Fibroblast of pulmonary artery (primary cell): ENCODE measurements around the gene PRKCE.

Source experiments
- DNase-seq: peaks from one replicate; pipeline ENCODE4 v3.0.0-alpha.2; 2010; ENCODE audit warnings: low read depth
- H3K4me3 ChIP-seq: replicated peaks from 2 replicates; pipeline ENCODE4 v1.5.1; 2011; ENCODE audit warnings: low read depth, mild to moderate bottlenecking, control low read depth, low read length, moderate library complexity
- CTCF ChIP-seq: IDR thresholded peaks from 2 replicates; pipeline ENCODE4 v1.5.1; 2011; ENCODE audit warnings: mild to moderate bottlenecking, control low read depth, low read length, inconsistent platforms; ENCODE audit errors: missing control alignments

Gene PRKCE

GRCh38 chr2:46120792-46121555, 469.5 kb downstream of the PRKCE start:
- TF ChIP-seq CTCF = no peak
- H3K4me3 ChIP-seq = no peak overlapping the region
- DNase-seq = no peak

- no peak for TF ChIP-seq CTCF
- DNase-seq = no peak
- H3K4me3 ChIP-seq = no peak overlapping the region
Measured at GRCh38 chr2:46122318-46122976, 471.0 kb downstream of the PRKCE start.

- H3K4me3 ChIP-seq = no peak overlapping the region
- no peak for DNase-seq
- no peak for TF ChIP-seq CTCF
Measured at GRCh38 chr2:46123013-46123412, 471.5 kb downstream of the PRKCE start.

GRCh38 chr2:46125798-46126197, 474.3 kb downstream of the PRKCE start:
- TF ChIP-seq CTCF = no peak
- DNase-seq = no peak
- no peak overlapping the region for H3K4me3 ChIP-seq

- H3K4me3 ChIP-seq = no peak overlapping the region
- DNase-seq = no peak
- TF ChIP-seq CTCF = no peak
Measured at GRCh38 chr2:46126571-46126970, 475.1 kb downstream of the PRKCE start.

GRCh38 chr2:46127176-46127575, 475.7 kb downstream of the PRKCE start:
- no peak for DNase-seq
- no peak for TF ChIP-seq CTCF
- H3K4me3 ChIP-seq = no peak overlapping the region
